ENCODE results near the gene C1orf35.

The C1orf35 gene

GRCh38 chr1:228063251-228064191, 39.6 kb downstream of the C1orf35 start:
- DNase-seq (ENCODE audit: low read depth), result no peak

GRCh38 chr1:228062812-228063211, 40.3 kb downstream of the C1orf35 start:
- DNase-seq (ENCODE audit: low read depth), result no peak

GRCh38 chr1:228062085-228062791, 40.9 kb downstream of the C1orf35 start:
- DNase-seq (ENCODE audit: low read depth), result no peak

GRCh38 chr1:228061411-228062084, 41.6 kb downstream of the C1orf35 start:
- no peak for DNase-seq (ENCODE audit: low read depth)

- DNase-seq (ENCODE audit: low read depth), result no peak
Observed at GRCh38 chr1:228060458-228061190, 42.5 kb downstream of the C1orf35 start.

- peak; percentile 46 for DNase-seq (ENCODE audit: low read depth)
Observed at GRCh38 chr1:228059634-228060457, 43.3 kb downstream of the C1orf35 start.

- peak; percentile 30 for DNase-seq (ENCODE audit: low read depth)
Observed at GRCh38 chr1:228058949-228059633, 44.0 kb downstream of the C1orf35 start.

- no peak for DNase-seq (ENCODE audit: low read depth)
Observed at GRCh38 chr1:228058172-228058948, 44.8 kb downstream of the C1orf35 start.

Measured in activated T-helper 1 cell treated with Interleukin-2 at 50 U/mL for 16 hours (primary cell).